IgD-negative memory B cell (primary cell): ENCODE data around the gene CCNY. TPM values are rescaled to one million over a fixed set of nuclear protein-coding genes. Genes with fewer than 3 reads are reported as not detected.

Experiments
- H3K27ac Mint-ChIP-seq, 3 donors: one replicate each; pipeline ENCODE4 v1.8.0; 2020 to 2022; ENCODE audit warnings: mild to moderate bottlenecking in 3 of 3, mixed read lengths in 3 of 3, moderate library complexity in 1 of 3
- H3K27me3 Mint-ChIP-seq: one replicate; pipeline ENCODE4 v1.8.0; 2021; ENCODE audit warnings: mixed read lengths
- H3K36me3 Mint-ChIP-seq: one replicate; pipeline ENCODE4 v1.8.0; 2020; ENCODE audit warnings: mild to moderate bottlenecking, mixed read lengths
- H3K4me1 Mint-ChIP-seq, 3 donors: one replicate each; pipeline ENCODE4 v1.8.0; 2020 to 2022; ENCODE audit warnings: mixed read lengths in 3 of 3, mild to moderate bottlenecking in 1 of 3
- H3K4me3 Mint-ChIP-seq, 4 donors: one replicate each; pipeline ENCODE4 v1.8.0; 2020 to 2022; ENCODE audit warnings: mild to moderate bottlenecking in 4 of 4, mixed read lengths in 4 of 4, moderate library complexity in 3 of 4
- H3K9me3 Mint-ChIP-seq, 3 donors: one replicate each; pipeline ENCODE4 v1.8.0; 2020 to 2021; ENCODE audit warnings: mixed read lengths in 3 of 3, mild to moderate bottlenecking in 1 of 3
- polyA plus RNA-seq: library from polyadenylated mRNA; unstranded; fragments of 300-500 nt; fragmentation: Illumina TruSeq; gene quantifications from one replicate; pipeline ENCODE4 v1.2.3, GENCODE V29; 2021

The CCNY gene
- polyA plus RNA-seq, 1 donor from 2014 or later = 8.3 TPM

DNA sequence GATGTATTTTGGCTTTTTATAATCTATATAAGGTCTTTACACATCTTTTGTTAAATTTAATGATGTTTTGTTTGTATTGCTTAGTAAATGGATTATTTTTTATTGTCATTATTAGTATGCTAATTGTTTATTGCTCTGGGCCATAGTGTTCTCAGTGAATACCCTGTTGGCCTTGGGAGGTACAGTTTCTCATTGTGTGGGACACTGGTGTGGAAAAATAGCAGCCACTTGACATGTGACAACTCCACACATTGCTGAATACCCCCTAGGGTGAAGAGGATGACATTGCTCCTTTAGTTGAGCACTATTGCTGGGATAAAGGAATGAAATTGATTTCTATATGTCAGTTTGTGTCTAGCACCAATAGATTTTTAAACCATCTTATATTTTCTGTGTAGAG, 130.9 kb downstream of the CCNY start:
- Mint-ChIP-seq H3K4me3 (no peak overlapping the region), H3K27me3 (no peaks in the 10 kb centered on the region), H3K27ac (no peak overlapping the region), H3K9me3 (no peaks in the 10 kb centered on the region), H3K36me3 (no peaks in the 10 kb centered on the region), H3K4me1 (peaks cover 19 to 40% (median 27%) of the 10 kb centered on the region in 3 donors)

DNA sequence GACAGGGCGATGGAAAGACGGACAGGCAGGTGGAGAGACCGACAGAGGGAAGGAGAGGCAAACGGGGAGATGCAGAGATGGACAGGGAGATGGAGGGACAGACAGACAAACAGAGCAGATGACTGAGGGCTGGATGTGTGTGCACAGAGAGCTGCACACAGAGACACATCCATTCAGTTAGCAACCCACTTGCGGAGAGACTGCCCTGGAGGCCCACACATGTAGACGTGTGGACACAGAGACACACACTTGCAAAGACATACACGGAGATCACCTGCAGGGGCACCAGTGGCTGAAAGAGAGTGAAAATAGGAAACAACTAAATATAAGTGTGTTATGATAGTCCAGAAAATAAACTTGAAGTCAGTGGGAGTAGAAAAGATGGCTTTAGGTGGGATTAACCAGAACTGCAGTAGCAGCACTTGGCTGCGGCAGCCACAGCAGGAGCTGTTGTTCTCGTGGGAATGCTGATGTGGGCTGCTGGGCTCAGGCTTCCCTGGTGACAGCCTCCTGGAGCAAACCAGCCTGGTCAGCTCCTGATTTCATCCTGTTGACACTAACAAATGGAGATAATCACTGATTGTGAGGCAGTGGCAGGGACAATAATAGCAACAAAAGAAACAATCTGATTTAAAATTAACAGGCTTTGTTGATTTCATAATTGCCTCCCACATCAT, 134.1 kb downstream of the CCNY start:
- H3K36me3 Mint-ChIP-seq = no peaks in the 10 kb centered on the region
- no peak overlapping the region for H3K4me3 Mint-ChIP-seq
- peak overlapping the region in 1 of 3 donors; percentile 65 for H3K27ac Mint-ChIP-seq
- H3K4me1 Mint-ChIP-seq = peaks cover 19 to 32% (median 23%) of the 10 kb centered on the region in 3 donors
- H3K27me3 Mint-ChIP-seq = no peaks in the 10 kb centered on the region
- H3K9me3 Mint-ChIP-seq = no peaks in the 10 kb centered on the region

DNA sequence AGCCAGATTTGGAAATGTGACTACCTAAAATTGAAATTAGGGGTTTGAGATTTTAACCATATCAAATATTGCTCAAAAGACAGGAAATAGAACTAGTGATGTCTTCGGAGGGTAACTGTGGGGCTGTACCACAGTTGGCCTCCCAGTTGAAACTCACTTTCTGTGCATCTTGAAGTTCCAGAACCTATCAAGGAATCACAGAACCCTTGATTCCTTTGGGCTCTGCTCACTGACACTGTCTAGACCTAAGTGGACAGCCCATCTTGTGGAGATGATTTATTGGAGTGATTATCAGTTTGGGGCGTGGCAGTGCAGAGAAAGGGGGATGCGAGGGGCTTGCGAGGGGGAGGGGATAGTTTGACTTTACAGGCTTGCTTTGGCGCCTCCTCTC, 134.6 kb downstream of the CCNY start:
- H3K4me1 Mint-ChIP-seq = peaks cover 19 to 32% (median 23%) of the 10 kb centered on the region in 3 donors
- H3K36me3 Mint-ChIP-seq = no peaks in the 10 kb centered on the region
- H3K9me3 Mint-ChIP-seq = no peaks in the 10 kb centered on the region
- H3K27me3 Mint-ChIP-seq = no peaks in the 10 kb centered on the region
- no peak overlapping the region for H3K27ac Mint-ChIP-seq
- H3K4me3 Mint-ChIP-seq = no peak overlapping the region

DNA sequence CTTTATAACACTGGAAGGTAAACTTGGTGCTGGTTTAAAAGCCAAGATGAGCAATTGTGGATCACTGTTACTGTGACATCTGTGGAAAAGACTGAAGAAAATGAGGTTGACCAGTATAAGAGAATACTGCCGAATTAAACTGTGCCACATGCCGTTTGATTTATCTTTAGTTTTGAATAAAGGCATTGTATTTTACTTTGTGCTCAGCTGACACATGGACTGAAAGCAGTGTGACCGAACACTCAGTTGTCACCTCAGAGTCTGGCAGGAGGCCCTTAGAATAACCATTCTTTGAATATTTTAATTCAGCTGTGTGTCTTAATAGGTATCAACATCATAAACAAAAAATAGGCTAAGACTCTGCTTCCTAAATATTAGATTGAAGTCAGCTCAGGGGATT, 135.1 kb downstream of the CCNY start:
- Mint-ChIP-seq H3K27me3 (no peaks in the 10 kb centered on the region), H3K4me3 (no peak overlapping the region), H3K27ac (no peak overlapping the region), H3K36me3 (no peaks in the 10 kb centered on the region), H3K4me1 (peaks cover 19 to 32% (median 23%) of the 10 kb centered on the region in 3 donors), H3K9me3 (no peaks in the 10 kb centered on the region)

DNA sequence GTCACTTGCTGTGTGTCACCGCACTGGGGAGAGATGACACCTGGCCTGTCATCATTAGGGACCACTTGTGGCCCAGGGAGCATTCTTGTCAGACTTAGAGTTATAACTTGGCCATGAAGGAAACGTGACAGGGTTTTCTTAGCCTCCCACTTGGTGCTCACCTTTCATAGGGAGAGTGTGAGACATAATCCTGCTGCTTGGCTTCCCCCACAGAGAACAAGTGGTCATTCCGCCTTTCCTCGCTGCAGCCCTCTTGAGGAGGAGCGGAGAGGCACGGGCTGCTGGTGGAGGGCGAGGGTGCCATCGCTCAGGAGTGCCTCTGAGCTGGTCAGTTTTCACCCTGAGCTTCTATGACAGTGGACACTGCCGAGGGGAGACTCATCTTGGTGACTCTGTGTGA, 143.8 kb downstream of the CCNY start:
- Mint-ChIP-seq H3K27me3 (no peaks in the 10 kb centered on the region), H3K4me1 (peaks cover 7 to 10% (median 8%) of the 10 kb centered on the region in 3 donors), H3K4me3 (peak overlapping the region in 1 of 4 donors; percentile 33), H3K36me3 (peaks cover 2% of the 10 kb centered on the region), H3K27ac (no peak overlapping the region), H3K9me3 (no peaks in the 10 kb centered on the region)

DNA sequence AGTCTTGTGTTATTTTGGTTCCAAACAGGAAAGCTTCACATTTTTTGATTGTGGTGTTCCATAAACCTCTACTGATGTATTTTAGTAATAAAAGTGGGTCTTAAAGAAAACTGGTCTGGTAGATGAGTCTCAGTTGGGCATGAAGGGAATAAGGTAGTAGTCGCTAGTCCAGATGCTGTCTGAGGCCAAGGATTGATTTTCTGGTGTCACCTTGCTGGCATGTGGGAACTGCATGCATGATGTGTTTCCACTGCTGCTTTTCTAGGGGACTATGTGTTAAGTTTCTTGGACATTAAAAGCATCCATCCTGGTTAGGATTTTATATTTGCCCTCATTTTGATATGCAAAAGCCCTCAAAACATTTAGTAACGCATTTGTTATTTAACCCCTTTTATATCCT, 145.1 kb downstream of the CCNY start:
- H3K27me3 Mint-ChIP-seq = no peaks in the 10 kb centered on the region
- H3K4me1 Mint-ChIP-seq = peaks cover 9 to 12% (median 12%) of the 10 kb centered on the region in 3 donors
- H3K36me3 Mint-ChIP-seq = peaks cover 4% of the 10 kb centered on the region
- no peak overlapping the region for H3K4me3 Mint-ChIP-seq
- H3K9me3 Mint-ChIP-seq = no peaks in the 10 kb centered on the region
- no peak overlapping the region for H3K27ac Mint-ChIP-seq

DNA sequence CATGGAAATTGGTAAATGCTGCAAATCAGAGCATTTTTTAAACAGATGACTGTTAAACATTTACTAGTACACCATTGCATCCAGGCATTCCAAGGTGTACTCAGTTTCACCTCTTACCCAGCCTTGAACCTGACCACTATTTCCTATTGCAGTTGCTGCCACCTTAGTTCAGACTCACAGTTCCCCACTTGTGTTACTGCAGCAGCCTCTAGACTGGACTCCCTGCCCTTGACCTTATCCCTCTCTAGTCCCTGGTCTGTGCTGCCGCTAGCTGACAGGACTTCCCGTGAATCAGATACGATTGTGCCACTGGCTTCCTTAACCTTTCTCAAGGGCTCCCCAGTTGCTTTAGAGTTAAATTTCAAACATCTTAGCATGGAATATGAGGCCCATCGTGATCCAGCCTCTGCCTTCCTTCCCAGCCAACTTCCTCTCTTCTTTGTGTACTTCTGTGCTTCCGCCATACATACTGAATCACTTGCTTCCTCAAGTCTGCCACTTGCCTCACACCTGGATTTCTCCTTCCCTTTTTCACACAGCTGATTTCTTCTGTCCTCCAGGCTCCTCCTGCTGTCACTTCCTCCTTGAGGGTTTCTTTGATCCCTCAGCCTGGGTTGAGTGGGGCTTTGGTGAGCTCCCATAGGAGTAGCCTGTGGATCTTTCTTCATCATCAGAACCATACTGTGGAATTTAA, 150.1 kb downstream of the CCNY start:
- Mint-ChIP-seq H3K4me1 (peaks cover 14 to 31% (median 19%) of the 10 kb centered on the region in 3 donors), H3K27me3 (no peaks in the 10 kb centered on the region), H3K4me3 (peak overlapping the region in 2 of 4 donors; percentile 24 to 57), H3K36me3 (peaks cover 14% of the 10 kb centered on the region), H3K27ac (peak overlapping the region in 2 of 3 donors; percentile 88 to 93), H3K9me3 (no peaks in the 10 kb centered on the region)

DNA sequence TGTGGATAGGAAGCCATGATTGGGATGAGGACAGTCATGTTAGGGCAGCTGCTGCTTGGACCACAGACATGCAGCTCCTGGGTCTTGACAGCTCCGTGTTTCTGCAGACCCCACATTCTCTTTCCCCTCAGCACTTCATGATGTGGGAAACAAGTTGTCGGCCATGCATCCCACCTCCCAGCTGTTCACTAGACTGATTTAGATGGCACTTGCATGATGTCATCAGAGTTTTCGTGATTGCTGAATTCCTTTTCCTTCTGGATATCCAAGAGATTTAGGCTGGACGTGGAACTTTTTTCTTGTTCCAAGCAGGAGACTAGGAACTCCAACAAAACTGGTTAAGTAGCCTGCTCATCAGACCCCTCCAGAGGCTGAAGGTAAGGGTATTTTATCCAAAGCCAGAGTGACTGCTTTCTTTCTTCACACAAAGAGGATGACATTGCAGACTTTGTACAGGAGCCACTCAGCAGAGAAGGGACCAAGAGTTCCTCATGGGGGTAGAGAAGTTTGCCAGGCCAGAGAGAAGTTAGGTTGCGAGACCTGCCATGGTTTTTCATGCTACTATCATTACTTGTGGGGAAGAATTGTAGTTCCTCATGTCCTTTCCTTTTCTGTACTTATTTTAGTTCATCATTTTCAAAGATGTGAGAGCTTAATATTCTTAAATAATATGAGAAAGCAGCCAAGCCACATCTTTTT, 151.2 kb downstream of the CCNY start:
- peaks cover 19 to 31% (median 25%) of the 10 kb centered on the region in 3 donors for H3K4me1 Mint-ChIP-seq
- H3K9me3 Mint-ChIP-seq = no peaks in the 10 kb centered on the region
- peak overlapping the region in 2 of 3 donors; percentile 31 to 88 for H3K27ac Mint-ChIP-seq
- H3K4me3 Mint-ChIP-seq = no peak overlapping the region
- H3K36me3 Mint-ChIP-seq = peaks cover 16% of the 10 kb centered on the region
- H3K27me3 Mint-ChIP-seq = no peaks in the 10 kb centered on the region

DNA sequence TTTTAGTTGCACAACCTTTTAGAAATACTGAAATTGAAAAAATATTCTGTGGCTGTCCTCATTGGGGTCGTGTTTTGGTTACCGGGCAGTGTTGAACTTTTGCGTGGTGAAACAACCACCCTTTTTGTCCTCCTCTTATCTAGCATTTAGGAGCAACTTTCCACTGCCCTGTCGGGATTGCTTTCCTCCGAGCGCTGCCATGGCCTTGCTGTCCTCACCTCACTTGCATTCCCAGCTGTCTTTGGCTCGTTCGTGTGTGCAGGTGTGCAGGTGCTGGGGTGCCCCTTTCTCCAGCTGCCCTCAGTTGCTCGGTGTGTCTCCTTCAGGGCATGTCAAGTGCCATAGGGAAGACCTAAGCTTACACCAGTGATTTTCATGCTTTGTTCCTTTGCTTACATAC, 151.9 kb downstream of the CCNY start:
- Mint-ChIP-seq H3K36me3 (peaks cover 16% of the 10 kb centered on the region), H3K4me3 (no peak overlapping the region), H3K27me3 (no peaks in the 10 kb centered on the region), H3K4me1 (peaks cover 26 to 35% (median 26%) of the 10 kb centered on the region in 3 donors), H3K27ac (peak overlapping the region in 2 of 3 donors; percentile 31 to 39), H3K9me3 (no peaks in the 10 kb centered on the region)

DNA sequence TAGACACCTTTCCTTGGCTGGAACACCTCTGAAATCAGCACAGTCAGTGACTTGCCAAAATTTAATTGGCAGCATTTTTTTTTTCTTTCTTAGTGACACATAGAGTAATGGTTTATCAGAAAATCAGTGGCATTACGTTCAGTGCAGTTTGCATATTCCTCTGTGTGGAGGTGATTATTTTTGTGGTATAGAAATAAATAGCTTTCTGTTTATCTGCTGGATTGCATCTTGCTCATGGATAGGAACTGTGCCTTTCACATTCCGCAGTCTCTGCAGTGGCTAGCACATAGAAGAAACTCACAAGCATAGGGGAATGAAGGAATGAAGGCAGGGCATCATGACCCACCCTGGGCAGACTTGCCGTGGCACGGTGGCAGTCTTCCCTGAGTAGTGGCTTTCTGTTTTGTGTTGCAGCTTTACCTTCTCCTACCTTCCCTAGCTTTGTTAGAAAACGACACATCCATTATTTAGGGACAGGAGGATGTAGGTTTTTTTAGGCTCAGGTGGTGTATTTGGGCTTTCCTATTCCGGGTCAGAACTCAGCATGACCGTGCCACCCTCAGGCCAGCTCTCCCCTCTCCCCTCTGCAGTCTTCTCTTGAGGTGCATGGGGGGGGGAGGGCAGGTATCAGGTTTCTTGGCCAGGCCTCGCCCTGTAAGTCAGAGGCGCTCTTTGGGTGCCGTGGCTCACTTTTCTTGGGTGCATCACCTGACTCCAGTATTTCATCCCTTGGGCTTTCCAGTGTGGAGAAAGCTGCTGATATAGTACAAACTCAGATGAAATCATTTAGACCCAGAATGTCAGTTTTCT, 156.3 kb downstream of the CCNY start:
- Mint-ChIP-seq H3K9me3 (no peaks in the 10 kb centered on the region), H3K36me3 (peaks cover 6% of the 10 kb centered on the region), H3K4me3 (peak overlapping the region in 1 of 4 donors; percentile 9), H3K27ac (peak overlapping the region; percentile 40 to 74 (median 40)), H3K4me1 (peaks cover 37 to 45% (median 44%) of the 10 kb centered on the region in 3 donors), H3K27me3 (no peaks in the 10 kb centered on the region)

DNA sequence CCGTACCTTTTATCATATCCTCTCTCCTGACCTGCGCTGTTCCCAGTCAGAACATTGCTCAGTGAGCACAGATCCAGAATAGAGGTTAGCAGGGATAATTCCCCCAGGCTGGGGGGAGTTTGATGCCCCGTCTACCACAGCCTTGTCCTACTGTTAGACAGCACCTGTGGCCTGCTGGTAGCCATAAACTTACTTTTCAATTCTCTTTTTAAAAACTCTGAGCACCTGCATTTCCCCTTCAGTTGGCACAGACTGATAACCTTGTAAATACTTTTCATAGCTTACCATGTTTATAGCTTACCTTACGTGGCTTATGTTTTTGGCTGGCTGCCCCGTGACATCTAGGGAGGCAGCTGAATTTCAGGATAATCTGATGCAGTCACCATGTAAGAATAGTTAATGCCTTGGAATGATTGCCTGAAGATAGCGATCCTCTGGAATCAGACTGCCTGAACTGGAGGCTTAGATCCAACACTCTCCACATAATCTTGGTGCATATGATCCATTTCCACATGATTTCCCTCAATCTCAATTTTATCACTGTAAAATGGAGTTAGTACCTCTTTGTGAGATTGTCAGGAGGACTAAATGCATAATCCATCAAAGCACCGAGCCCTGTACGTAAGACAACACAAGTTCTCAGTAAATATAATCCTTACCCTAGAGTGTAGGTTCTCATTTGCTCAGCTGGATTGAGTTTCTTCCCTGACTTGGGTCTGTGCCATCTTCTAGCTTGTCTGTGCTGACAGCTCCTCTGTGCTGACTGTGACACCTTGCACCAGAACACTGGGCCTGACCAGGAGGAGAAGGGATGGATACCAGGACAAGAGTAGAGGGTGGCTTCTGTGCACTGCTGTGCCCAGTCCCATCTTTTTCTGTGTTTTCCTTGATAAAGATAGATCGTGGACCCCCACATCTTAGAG, 157.1 kb downstream of the CCNY start:
- H3K36me3 Mint-ChIP-seq = peaks cover 6% of the 10 kb centered on the region
- H3K4me3 Mint-ChIP-seq = peak overlapping the region in 1 of 4 donors; percentile 9
- H3K9me3 Mint-ChIP-seq = no peaks in the 10 kb centered on the region
- peaks cover 42 to 54% (median 51%) of the 10 kb centered on the region in 3 donors for H3K4me1 Mint-ChIP-seq
- no peaks in the 10 kb centered on the region for H3K27me3 Mint-ChIP-seq
- H3K27ac Mint-ChIP-seq = peak overlapping the region in 1 of 3 donors; percentile 74

DNA sequence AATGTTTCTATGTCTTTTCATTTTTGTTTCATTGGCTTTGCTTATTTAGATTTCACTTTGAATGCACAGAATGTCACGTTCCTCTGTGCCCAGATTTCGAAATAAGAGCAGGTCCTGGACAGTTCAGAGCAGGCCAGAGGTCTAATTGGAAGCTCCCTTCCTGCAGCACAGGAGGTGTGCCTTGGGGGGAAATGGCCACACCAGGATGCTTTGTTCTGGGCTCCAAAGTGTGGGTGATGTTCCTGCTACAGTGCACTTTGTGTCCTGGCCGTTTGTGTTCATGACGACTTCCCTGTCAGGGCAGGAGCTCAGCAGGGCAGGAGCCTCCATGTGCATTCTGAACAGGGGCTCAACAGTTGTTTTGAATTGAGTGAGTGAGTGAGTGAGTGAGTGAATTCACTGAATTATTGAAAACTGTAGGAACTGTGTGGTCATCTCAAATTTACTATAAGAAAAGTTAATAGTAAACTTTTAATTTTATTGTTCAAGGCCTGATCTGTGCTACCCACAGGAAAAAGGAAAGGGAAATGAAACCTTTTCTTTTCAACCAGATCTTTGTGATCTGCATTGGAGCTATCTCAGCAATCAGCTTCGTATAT, 159.3 kb downstream of the CCNY start:
- Mint-ChIP-seq H3K4me3 (peak overlapping the region; percentile 42 to 86 (median 66)), H3K36me3 (peaks cover 2% of the 10 kb centered on the region), H3K9me3 (no peaks in the 10 kb centered on the region), H3K27me3 (no peaks in the 10 kb centered on the region), H3K4me1 (peaks cover 53 to 70% (median 57%) of the 10 kb centered on the region in 3 donors), H3K27ac (peak overlapping the region; percentile 41 to 50 (median 48))

DNA sequence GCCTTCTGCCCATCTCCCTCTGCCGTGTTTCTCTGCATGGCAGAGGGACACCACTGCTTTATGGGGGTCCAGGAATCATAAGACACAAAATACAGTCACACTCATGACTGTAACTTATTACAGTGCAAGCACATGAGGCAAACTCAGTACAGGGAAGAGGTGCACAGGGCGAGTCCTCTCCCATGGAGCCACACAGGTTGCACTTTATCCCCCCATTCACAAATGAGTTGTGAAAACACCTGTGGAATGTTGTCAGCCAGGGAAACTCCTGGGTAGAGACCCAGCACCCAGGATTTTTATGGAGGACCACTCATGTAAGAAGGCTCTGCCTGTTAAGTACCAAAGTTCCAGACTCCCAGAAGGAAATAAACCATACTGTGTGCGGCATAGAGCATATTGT, 161.6 kb downstream of the CCNY start:
- peaks cover 45 to 65% (median 49%) of the 10 kb centered on the region in 3 donors for H3K4me1 Mint-ChIP-seq
- no peaks in the 10 kb centered on the region for H3K27me3 Mint-ChIP-seq
- no peaks in the 10 kb centered on the region for H3K9me3 Mint-ChIP-seq
- H3K27ac Mint-ChIP-seq = peak overlapping the region; percentile 9 to 63 (median 48)
- H3K4me3 Mint-ChIP-seq = peak overlapping the region in 1 of 4 donors; percentile 90
- peaks cover 8% of the 10 kb centered on the region for H3K36me3 Mint-ChIP-seq
